OCI-LY3 (cell line): Measurements from ENCODE around the gene TPD52L2.

Experiments used
- EZH2phosphoT487 ChIP-seq: fragments of 200-600 bp; shearing (Covaris generic); IDR thresholded peaks from 2 replicates; pipeline ENCODE4 v1.6.1; 2018; ENCODE audit warnings: antibody characterized with exemption, mixed run types, low read depth
- TF ChIP-seq, protein P1 (sequence below): fragments of 200-600, 300-600 bp; sonication (generic); IDR thresholded peaks from 2 replicates; pipeline ENCODE4 v1.5.1; 2014; ENCODE audit warnings: antibody characterized with exemption, low read length, low read depth

DNA sequence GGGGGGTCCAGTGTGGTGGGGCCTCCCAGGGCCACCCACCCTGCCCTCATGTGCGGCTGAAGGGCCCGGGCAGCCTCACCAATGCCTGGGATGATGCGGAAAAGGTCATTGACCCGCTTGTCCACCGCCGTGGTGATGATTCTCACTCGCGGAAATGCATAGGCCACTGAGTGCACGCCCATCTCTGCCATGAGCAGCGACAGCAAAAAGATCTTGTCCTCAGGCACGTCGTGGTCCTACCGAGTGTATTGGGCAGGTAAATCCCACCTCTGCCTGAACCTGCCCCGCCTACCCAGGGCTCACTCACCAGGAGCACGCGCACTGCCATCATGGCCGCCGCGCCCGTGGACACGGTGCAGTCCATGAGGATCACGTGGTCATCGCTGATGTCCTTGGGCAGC, 75.0 kb downstream of the TPD52L2 start:
- TF ChIP-seq, protein P1, sequence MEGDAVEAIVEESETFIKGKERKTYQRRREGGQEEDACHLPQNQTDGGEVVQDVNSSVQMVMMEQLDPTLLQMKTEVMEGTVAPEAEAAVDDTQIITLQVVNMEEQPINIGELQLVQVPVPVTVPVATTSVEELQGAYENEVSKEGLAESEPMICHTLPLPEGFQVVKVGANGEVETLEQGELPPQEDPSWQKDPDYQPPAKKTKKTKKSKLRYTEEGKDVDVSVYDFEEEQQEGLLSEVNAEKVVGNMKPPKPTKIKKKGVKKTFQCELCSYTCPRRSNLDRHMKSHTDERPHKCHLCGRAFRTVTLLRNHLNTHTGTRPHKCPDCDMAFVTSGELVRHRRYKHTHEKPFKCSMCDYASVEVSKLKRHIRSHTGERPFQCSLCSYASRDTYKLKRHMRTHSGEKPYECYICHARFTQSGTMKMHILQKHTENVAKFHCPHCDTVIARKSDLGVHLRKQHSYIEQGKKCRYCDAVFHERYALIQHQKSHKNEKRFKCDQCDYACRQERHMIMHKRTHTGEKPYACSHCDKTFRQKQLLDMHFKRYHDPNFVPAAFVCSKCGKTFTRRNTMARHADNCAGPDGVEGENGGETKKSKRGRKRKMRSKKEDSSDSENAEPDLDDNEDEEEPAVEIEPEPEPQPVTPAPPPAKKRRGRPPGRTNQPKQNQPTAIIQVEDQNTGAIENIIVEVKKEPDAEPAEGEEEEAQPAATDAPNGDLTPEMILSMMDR: no peak
- TF ChIP-seq EZH2phosphoT487: no peak
